GM13977 (cell line): ENCODE results near the gene HNRNPC.
"Not testable (repeated sequence)": the region's sequence is repeated elsewhere in the genome, so short reads cannot be mapped to it uniquely, and the experiment has no call there.

Source experiments
- DNase-seq: peaks from one replicate; pipeline ENCODE4 v3.0.0; 2012; ENCODE audit warnings: low spot score
- CTCF ChIP-seq: IDR thresholded peaks from 2 replicates; pipeline ENCODE4 v1.5.1; 2012; ENCODE audit warnings: mild to moderate bottlenecking, control low read depth; ENCODE audit not compliant: insufficient read depth; ENCODE audit errors: extremely low read depth, missing control alignments
- in situ Hi-C: fragments of 300-500 bp; cut with MboI; formaldehyde crosslinking; loops from one replicate; pipeline ENCODE4 v1.12.0; 2022; ENCODE audit warnings: low sequenced_read_pairs, low pct_unique_long_range_greater_than_20kb, mixed read lengths, inconsistent platforms; ENCODE audit not compliant: unreplicated experiment

Gene HNRNPC

DNA sequence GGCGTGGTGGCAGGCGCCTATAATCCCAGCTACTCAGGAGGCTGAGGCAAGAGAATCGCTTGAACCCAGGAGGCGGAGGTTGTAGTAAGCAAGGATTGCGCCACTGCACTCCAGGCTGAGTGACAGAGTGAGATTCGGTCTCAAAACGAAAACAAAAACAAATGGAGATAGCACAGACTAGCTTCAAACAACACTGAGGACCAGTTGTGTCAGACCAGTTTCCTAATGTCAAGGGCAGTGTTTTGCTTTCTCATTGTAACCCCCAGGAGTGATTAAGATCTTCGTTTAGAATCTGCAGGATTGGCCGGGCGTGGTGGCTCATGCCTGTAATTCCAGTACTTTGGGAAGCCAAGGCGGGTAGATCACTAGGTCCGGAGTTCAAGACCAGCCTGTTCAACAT lies 29.1 kb upstream of the HNRNPC start:
- in situ Hi-C loops, result no loop called here
- no peak for DNase-seq
- no peak for TF ChIP-seq CTCF

DNA sequence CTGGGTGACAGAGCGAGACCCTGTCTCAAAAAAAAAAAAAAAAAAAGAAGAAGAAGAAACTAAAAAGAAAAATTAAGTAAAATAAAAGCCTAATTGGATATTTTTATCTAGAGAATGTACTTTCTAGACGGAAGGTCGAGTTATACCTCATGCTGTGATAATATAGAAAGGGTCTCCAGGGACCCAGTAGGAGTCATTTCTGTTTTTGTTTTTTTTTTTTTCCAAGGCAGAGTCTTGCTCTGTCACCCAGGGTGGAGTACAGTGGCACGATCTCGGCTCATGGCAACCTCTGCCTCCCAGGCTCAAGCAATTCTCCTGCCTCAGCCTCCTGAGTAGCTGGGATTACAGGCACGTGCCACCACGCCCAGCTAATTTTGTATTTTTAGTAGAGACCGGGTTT lies 24.8 kb upstream of the HNRNPC start:
- DNase-seq, in situ Hi-C loops: not testable (repeated sequence)

DNA sequence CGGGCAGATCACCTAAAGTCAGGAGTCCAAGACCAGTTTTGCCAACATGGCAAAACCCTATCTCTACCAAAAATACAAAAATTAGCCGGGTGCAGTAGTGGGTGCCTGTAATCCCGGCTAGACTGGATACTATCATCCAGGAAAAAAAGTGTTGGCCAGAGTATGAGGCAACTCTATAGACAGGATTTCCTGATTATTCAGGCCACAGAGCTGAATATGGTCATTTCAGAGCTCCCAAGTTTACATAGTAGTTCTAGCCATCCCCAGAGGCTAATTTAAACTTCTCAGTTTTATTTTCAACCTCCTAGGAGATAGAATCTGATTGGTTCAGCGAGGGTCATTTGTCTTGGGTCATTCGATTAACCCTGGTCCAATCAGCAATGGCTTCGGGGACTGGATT lies 17.9 kb upstream of the HNRNPC start:
- TF ChIP-seq CTCF, result no peak
- no peak for DNase-seq
- in situ Hi-C loops, result no loop called here

- in situ Hi-C loops, DNase-seq: not testable (repeated sequence)
Observed at GRCh38 chr14:21286516-21286915, 17.3 kb upstream of the HNRNPC start.

GRCh38 chr14:21281917-21282316 lies 12.7 kb upstream of the HNRNPC start:
- in situ Hi-C loops, DNase-seq: not testable (repeated sequence)

DNA sequence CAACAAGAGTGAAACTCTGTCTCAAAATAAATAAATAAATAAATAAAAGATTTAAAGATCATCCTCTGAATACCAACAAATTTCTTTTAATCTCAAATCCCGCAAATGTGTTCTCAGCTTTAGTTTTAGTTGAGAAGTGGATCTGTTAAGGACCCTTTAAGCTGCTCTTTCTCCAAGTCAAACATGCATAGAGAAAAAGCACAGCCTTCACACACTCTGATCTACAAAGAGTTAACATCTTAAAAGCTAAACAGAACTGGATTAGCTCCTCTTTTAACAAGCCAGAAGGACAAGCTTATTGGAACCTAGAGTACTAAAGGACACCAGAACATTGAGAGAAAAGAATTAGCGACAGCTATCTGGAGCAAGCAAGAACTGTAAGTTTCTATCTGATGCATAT lies 10.5 kb upstream of the HNRNPC start, which contains the start of gene RPGRIP1:
TSS of gene RPGRIP1 (plus strand) at position 301 of the 400 bp plus-strand sequence. CDS start 7,894 bp downstream, outside the sequence.
- no peak for TF ChIP-seq CTCF
- in situ Hi-C loops, result no loop called here
- no peak for DNase-seq

DNA sequence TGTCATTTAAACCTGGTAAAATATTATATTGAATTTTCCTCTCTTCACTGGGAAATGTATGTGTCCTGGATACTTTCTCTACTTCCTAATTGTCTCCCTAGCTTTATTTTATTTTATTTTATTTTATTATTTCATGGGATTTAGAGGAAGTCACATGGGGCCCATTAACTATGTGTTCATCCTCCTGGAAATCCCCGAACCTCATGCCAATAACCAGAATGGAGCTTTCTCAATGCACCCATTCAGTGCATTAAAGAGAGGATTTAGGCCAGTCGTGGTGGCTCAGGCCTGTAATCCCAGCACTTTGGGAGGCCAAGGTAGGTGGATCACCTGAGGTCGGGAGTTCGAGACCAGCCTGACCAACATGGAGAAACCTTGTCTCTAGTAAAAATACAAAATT lies 9.4 kb upstream of the HNRNPC start:
- DNase-seq, result no peak
- in situ Hi-C loops, result no loop called here
- TF ChIP-seq CTCF, result no peak

GRCh38 chr14:21275261-21275858 lies 6.1 kb upstream of the HNRNPC start:
- DNase-seq, result no peak
- in situ Hi-C loops, result no loop called here

DNA sequence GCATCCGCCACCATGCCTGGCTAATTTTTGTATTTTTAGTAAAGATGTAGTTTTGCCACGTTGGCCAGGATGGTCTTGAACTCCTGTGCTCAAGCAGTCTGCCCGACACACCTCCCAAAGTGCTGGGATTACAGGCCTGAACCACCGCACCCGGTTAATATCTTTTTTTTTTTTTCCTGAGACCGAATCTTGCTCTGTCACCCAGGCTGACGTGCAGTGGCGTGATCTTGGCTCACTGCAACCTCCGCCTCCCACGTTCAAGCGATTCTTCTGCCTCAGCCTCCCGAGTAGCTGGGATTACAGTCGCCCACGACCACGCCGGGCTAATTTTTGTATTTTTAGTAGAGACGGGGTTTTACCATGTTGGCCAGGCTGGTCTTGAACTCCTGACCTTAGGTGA lies 3.4 kb upstream of the HNRNPC start:
- in situ Hi-C loops, DNase-seq: not testable (repeated sequence)

More at GRCh38 chr14:21275261-21275858, 6.1 kb upstream of the HNRNPC start:
- no peak for TF ChIP-seq CTCF
